ENCODE measurements around the gene ZNF552.
"Not testable (repeated sequence)": the region's sequence is repeated elsewhere in the genome, so short reads cannot be mapped to it uniquely, and the experiment has no call there.

GRCh38 chr19:57810410-57811295, 4.1 kb downstream of the ZNF552 start:
- TF ChIP-seq POLR2A, TAF1 (IDR thresholded peaks at IDR 0.05; ENCODE audit: low read depth, low read length): not testable (repeated sequence)
